NCI-H446 (cell line): ENCODE measurements around the gene FGF18.
"Not testable (repeated sequence)": the region's sequence is repeated elsewhere in the genome, so short reads cannot be mapped to it uniquely, and the experiment has no call there.

Experiments used
- DNase-seq, 2 experiments: peaks; one replicate each; lab custom pipeline; 2025; lab: John Stamatoyannopoulos, UW

The FGF18 gene

GRCh38 chr5:171418982-171419687, at the start of gene FGF18:
TSS of gene FGF18 (plus strand) at chr5:171419647. CDS start at chr5:171420200, 553 bp downstream.
- peak in 1 of 2 experiments; percentile 33 for DNase-seq

- no peak for DNase-seq
These were observed 49.5 kb upstream of the FGF18 start for GRCh38 chr5:171369898-171370297.

- not testable (repeated sequence) for DNase-seq
These were observed 48.6 kb upstream of the FGF18 start for GRCh38 chr5:171370881-171371280.

GRCh38 chr5:171371326-171371725, 48.1 kb upstream of the FGF18 start:
- DNase-seq, result no peak

- DNase-seq, result no peak
These were observed 39.5 kb upstream of the FGF18 start for GRCh38 chr5:171379961-171380360.

GRCh38 chr5:171384416-171384815, 35.0 kb upstream of the FGF18 start:
- DNase-seq, result not testable (repeated sequence)

GRCh38 chr5:171384999-171385398, 34.4 kb upstream of the FGF18 start:
- DNase-seq, result not testable (repeated sequence)

GRCh38 chr5:171386006-171386671, 33.3 kb upstream of the FGF18 start:
- no peak for DNase-seq

- DNase-seq, result peak; percentile 49 to 63
These were observed 32.5 kb upstream of the FGF18 start for GRCh38 chr5:171386861-171387344.

GRCh38 chr5:171387345-171387969, 32.0 kb upstream of the FGF18 start, which contains the start of gene NPM1:
TSS of gene NPM1 (plus strand) at chr5:171387849. CDS start at chr5:171387949, 100 bp downstream.
- peak; percentile 94 to 98 for DNase-seq

GRCh38 chr5:171387970-171388815, 31.3 kb upstream of the FGF18 start:
- DNase-seq, result peak; percentile 35 to 78

GRCh38 chr5:171388816-171389168, 30.7 kb upstream of the FGF18 start:
- peak in 1 of 2 experiments; percentile 46 for DNase-seq

- DNase-seq, result no peak
These were observed 28.4 kb upstream of the FGF18 start for GRCh38 chr5:171390883-171391677.

GRCh38 chr5:171391996-171392577, 27.4 kb upstream of the FGF18 start:
- DNase-seq, result no peak

GRCh38 chr5:171392585-171393159, 26.8 kb upstream of the FGF18 start:
- DNase-seq, result no peak

GRCh38 chr5:171395042-171395441, 24.4 kb upstream of the FGF18 start:
- DNase-seq, result no peak

- DNase-seq, result not testable (repeated sequence)
These were observed 22.9 kb upstream of the FGF18 start for GRCh38 chr5:171396583-171396982.

- no peak for DNase-seq
These were observed 22.3 kb upstream of the FGF18 start for GRCh38 chr5:171397190-171397589.

- no peak for DNase-seq
These were observed 21.8 kb upstream of the FGF18 start for GRCh38 chr5:171397599-171397998.

- DNase-seq, result not testable (repeated sequence)
These were observed 20.8 kb upstream of the FGF18 start for GRCh38 chr5:171398660-171399059.
